HK-2 (cell line): ENCODE data around the gene HBG1.

ENCODE experiments used
- DNase-seq: peaks from one replicate; pipeline ENCODE4 v3.0.0-alpha.2; 2018; ENCODE audit not compliant: unreplicated experiment

HBG1 gene

DNA sequence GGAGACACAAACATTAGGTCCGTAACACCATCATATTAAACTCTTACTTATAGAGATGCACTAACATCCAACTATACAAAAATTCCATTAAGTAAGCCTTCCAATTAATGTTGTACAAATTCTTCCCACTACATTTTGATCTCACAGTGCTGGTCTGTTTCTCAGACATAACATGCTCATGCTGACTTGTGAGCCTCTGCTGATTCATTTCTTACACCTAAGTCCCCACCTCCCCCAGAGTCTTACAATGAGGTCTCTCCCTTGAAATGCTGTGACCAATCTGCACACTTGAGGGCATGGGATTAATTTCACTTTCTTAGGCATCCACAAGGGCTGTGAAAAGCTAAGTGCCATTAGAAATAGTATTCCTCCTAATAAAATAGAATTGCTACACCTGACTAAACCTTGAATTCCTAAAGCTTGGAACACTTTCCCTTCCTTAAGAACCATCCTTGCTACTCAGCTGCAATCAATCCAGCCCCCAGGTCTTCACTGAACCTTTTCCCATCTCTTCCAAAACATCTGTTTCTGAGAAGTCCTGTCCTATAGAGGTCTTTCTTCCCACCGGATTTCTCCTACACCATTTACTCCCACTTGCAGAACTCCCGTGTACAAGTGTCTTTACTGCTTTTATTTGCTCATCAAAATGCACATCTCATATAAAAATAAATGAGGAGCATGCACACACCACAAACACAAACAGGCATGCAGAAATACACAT, 2.0 kb downstream of the HBG1 start:
- DNase-seq, result no peak

DNA sequence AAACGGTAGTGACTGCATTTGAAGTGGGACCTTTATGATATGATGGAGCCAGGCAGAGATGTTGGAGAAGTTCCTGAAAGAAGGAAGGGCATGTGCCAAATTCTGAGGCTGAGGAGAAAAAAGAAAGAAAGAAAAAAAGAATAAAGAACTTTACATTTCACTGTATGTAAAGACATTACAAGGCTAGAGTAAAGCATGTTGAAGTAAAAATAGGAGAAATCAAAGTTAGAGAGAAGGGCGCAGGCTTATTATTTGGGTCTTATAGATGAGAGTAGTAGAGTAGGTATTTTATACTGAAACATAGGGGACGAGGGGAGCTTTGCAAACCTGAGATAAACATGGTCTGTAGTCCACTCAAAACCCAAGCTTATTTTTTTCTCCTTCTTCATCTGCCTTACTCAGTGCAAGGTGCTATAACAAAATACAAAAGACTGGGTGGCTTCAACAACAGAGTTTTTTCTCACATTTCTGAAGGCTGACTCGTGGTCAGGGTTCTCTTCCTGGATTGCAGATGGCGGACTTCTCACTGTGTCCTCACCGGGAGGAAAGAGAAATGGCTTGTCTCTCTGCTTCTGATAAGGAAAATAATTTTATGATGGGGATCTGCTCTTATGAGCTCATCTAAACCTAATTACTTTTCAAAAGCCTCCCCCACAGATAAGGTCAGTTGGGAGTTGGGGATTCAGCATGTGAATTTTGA, 2.7 kb downstream of the HBG1 start:
- no peak for DNase-seq

DNA sequence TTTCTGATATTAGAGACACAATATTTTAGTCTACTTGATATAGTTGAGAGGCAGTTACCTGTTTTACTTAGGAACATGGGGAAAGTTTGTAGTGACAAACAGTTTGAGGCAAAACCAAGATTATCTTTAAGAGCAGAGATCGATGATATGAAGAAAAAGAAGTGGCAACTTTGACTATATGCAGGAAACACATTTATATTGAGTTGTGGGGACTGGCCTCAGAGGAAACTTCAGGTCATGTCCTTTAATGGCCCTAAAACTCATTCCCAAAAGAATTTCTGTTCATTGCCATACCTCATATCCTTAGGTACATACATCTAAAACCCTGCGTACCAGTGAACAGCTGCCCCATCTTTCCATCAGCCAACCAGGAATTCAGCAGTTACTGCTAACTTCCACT, 4.5 kb downstream of the HBG1 start:
- DNase-seq, result no peak

DNA sequence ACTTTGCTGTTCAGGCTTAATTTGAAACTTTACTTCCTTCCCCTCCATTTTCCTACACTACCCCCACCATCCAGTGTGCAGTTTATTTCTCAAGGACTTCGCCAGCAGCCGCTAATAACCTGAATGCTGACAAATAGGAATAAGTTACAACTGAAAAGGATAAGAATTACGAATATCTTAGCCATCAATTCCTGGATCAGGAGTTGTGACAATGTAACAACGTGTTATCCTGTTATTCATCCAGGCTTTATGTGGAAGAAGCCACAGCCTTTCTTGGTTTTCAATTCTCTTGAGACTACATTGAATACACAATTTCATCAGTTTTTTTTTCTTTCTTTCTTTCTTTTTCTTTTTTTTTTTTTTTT, 5.9 kb downstream of the HBG1 start:
- DNase-seq, result no peak

GRCh38 chr11:5242933-5243815, 6.5 kb downstream of the HBG1 start:
- no peak for DNase-seq

- no peak for DNase-seq
These were observed 7.4 kb downstream of the HBG1 start for GRCh38 chr11:5242208-5242607.

DNA sequence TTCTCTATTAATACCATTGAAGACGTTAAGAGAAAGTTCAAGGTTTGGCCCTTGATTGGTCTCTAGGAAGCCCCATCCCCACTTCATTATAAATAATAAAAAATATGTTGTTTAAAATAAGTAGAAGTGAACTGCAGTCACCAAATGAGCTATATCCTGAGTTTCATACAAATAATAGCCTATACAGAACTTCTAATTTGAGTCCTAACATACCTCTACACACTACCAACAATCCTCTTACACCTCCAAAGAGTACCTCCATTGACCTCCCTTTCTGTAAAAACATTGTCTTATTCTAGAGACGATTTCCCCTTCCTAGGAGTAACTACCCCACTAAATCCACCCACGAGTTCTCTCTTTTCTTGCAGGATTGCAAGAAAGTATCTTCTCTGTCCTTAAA, 8.2 kb downstream of the HBG1 start:
- no peak for DNase-seq

GRCh38 chr11:5240458-5240857, 9.2 kb downstream of the HBG1 start:
- DNase-seq, result no peak

- no peak for DNase-seq
These were observed 9.6 kb downstream of the HBG1 start for GRCh38 chr11:5240056-5240455.

DNA sequence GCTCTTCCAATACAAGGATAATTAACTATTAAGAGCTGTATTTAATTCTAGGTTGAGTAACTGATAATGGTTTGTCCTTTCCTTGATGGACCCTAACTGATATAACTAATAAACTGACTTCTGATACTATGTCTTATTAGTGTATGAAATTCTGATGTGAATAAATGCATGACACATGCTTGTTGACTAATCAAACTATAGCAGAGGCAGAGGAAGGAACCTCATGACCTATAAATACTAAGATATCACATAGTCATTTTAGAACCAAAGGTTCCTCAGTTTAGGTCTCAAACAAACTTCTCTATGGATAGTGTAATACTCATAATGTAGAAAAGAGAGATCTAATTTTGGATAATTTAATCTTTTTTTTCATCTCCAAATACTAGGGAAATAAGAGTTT, 10.6 kb downstream of the HBG1 start:
- DNase-seq, result no peak

- DNase-seq, result no peak
These were observed 11.2 kb downstream of the HBG1 start for GRCh38 chr11:5238486-5238885.

GRCh38 chr11:5237420-5237819, 12.2 kb downstream of the HBG1 start:
- DNase-seq, result no peak

DNA sequence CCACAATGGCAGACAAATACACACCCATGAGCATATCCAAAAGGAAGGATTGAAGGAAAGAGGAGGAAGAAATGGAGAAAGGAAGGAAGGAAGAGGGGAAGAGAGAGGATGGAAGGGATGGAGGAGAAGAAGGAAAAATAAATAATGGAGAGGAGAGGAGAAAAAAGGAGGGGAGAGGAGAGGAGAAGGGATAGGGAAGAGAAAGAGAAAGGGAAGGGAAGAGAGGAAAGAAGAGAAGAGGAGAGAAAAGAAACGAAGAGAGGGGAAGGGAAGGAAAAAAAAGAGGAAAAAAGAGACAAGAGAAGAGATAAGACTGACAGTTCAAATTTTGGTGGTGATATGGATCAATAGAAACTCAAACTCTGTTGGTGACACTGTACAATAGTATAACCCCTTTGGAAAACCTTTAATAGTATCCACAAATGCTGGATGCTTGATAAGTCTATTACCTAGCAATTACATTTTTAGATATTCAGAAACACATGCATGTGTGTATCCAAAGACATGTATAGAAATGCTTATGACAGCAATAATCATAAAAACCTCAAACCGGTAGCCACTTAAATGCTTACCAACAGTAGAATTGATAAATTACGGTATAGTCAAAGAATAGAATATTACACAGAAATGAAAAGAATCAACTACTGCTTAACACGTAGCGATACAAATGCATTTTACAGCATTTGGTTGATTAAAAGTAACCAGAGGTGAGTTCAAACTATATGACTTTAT, 14.1 kb downstream of the HBG1 start:
- DNase-seq, result no peak

DNA sequence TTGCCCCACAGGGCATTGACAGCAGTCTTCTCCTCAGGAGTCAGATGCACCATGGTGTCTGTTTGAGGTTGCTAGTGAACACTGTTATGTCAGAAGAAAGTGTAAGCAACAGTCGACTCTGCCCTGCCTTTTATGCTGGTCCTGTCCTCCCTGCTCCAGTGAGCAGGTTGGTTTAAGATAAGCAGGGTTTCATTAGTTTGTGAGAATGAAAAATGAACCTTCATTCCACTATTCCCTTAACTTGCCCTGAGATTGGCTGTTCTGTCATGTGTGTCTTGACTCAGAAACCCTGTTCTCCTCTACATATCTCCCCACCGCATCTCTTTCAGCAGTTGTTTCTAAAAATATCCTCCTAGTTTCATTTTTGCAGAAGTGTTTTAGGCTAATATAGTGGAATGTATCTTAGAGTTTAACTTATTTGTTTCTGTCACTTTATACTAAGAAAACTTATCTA, 15.2 kb downstream of the HBG1 start, which contains the start of gene HBD:
Gene HBD, minus strand, starts transcription at position 103 of the 454 bp plus-strand sequence. Its CDS starts 50 bp downstream, at position 53.
- DNase-seq, result no peak

DNA sequence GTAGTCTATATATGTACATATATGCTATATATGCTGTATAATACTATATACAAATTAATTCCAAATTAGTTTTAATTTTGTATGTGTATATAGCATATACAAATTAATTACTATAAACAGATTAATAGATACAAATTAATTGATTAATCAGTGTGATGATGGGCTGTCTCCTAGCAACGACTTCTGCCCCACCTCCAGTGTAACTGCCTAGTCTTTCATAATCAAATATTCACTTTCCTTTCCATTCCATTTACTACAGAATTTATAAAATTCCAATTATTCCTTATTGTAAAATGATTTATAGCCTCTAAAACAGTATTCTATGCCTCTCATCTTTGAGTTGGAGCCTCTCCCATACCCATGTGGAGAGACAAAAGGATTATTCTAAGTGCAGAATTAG, 16.4 kb downstream of the HBG1 start:
- no peak for DNase-seq

GRCh38 chr11:5232821-5233220, 16.8 kb downstream of the HBG1 start:
- no peak for DNase-seq

DNA sequence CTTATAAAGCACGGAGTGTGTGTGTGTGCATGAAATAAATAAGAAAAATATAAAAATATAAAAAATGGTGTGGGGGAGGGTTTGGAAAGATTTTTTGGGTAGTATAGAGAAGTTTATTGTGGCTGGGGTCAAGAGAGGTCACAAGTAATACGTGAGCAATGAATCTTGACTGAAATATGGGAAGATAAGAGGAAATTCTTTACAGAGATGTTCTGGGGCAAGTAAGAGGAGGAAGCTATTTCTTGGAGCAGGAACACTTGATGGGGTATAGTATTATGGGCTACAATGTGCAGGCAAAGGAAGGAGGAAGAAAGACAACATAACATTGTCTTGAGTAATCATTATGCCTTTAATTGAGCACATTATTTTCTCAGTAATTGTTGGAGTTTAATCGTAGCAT, 17.5 kb downstream of the HBG1 start:
- DNase-seq, result no peak

- no peak for DNase-seq
These were observed 18.5 kb downstream of the HBG1 start for GRCh38 chr11:5231111-5231510.

- DNase-seq, result no peak
These were observed 19.4 kb downstream of the HBG1 start for GRCh38 chr11:5230266-5230665.

- no peak for DNase-seq
These were observed 19.9 kb downstream of the HBG1 start for GRCh38 chr11:5229796-5230195.

- no peak for DNase-seq
These were observed 20.3 kb downstream of the HBG1 start for GRCh38 chr11:5229356-5229755.

- no peak for DNase-seq
These were observed 21.5 kb downstream of the HBG1 start for GRCh38 chr11:5228124-5228523.
